Right lobe of liver (tissue), 4 donors: ENCODE data around the gene EGLN2.
"Not testable (repeated sequence)": the region's sequence is repeated elsewhere in the genome, so short reads cannot be mapped to it uniquely, and the experiment has no call there.

Experiments used
- CTCF ChIP-seq, 4 donors: fragments of 200-600 bp in 3 of 4; fragments of 450-650 bp in 1 of 4; IDR thresholded peaks; one replicate each; pipeline versions ENCODE4 v1.5.1 to v1.8.0; 2016 to 2022; ENCODE audit warnings: antibody characterized with exemption in 4 of 4, mild to moderate bottlenecking in 2 of 4
- POLR2A ChIP-seq: fragments of 450-650 bp; IDR thresholded peaks from one replicate; pipeline ENCODE4 v1.6.1; 2017; ENCODE audit warnings: antibody characterized with exemption, mild to moderate bottlenecking
- donor health status: DM: no; HTN: no; CAD: no.
- donor health status: DM: no; HTN: no; CAD: no.
- donor health status: DM: no; HTN: yes; CAD: no.

- not testable (repeated sequence) for TF ChIP-seq CTCF (IDR thresholded peaks at IDR 0.05); POLR2A
These were observed 44.1 kb downstream of the EGLN2 start for GRCh38 chr19:40842997-40843652.
